Naive thymus-derived CD4-positive, alpha-beta T cell (primary cell): ENCODE data around the gene PRDM1. TPM values are rescaled to one million over a fixed set of nuclear protein-coding genes. Genes with fewer than 3 reads are reported as not detected.

ENCODE experiments used
- ATAC-seq: fragments of 150-1000 bp; cut with Tn5 transposase; 2 replicates; pipeline ENCODE4 v1.10.0; 2021; ENCODE audit warnings: mild to moderate bottlenecking, moderate library complexity
- CTCF ChIA-PET: fragments of 350-600 bp; sonication (Branson Sonifier 250); formaldehyde crosslinking; loops from one replicate; lab custom pipeline; 2021; ENCODE audit warnings: antibody characterized with exemption; lab: Charles Lee
- POLR2A ChIA-PET: fragments of 350-600 bp; sonication (Branson Sonifier 250); formaldehyde crosslinking; loops from one replicate; lab custom pipeline; 2021; ENCODE audit warnings: antibody characterized with exemption, inconsistent platforms; lab: Charles Lee
- DNase-seq, 9 donors: peaks; one replicate each; pipeline versions ENCODE4 v3.0.0 to v3.0.0-alpha.2; 2020 to 2022; ENCODE audit warnings: mixed read lengths in 1 of 9
- H3K27ac ChIP-seq: one replicate; pipeline ENCODE4 v1.7.0; 2013; ENCODE audit warnings: mild to moderate bottlenecking, low read depth, low read length, moderate library complexity
- H3K27me3 ChIP-seq, 2 donors: one replicate each; pipeline ENCODE4 v1.7.0; 2013; ENCODE audit warnings: low read length in 2 of 2, mild to moderate bottlenecking in 2 of 2, moderate library complexity in 2 of 2; ENCODE audit not compliant: control insufficient read depth in 2 of 2, insufficient read depth in 2 of 2
- H3K36me3 ChIP-seq, 3 experiments: 1 replicate in 2 of 3; 2 replicates in 1 of 3; pipeline ENCODE4 v1.7.0; 2013; ENCODE audit warnings: low read length in 3 of 3, mild to moderate bottlenecking in 3 of 3, moderate library complexity in 1 of 3; ENCODE audit not compliant: insufficient read depth in 3 of 3, control insufficient read depth in 2 of 3
- H3K4me1 ChIP-seq, 2 donors: one replicate each; pipeline ENCODE4 v1.7.0; 2013; ENCODE audit warnings: low read length in 2 of 2, mild to moderate bottlenecking in 2 of 2, moderate library complexity in 1 of 2; ENCODE audit not compliant: control insufficient read depth in 2 of 2, insufficient read depth in 2 of 2
- H3K4me3 ChIP-seq: 2 replicates; pipeline ENCODE4 v1.7.0; 2013; ENCODE audit warnings: mild to moderate bottlenecking, low read length
- H3K9me3 ChIP-seq, 3 experiments: 1 replicate in 2 of 3; 2 replicates in 1 of 3; pipeline ENCODE4 v1.7.0; 2013; ENCODE audit warnings: low read length in 3 of 3; ENCODE audit not compliant: control insufficient read depth in 2 of 3
- H3K27ac Mint-ChIP-seq, 9 donors: one replicate each; pipeline ENCODE4 v1.8.0; 2020 to 2022; ENCODE audit warnings: mixed read lengths in 9 of 9, mild to moderate bottlenecking in 8 of 9, moderate library complexity in 5 of 9, inconsistent platforms in 2 of 9
- H3K27me3 Mint-ChIP-seq, 5 donors: one replicate each; pipeline ENCODE4 v1.8.0; 2021 to 2022; ENCODE audit warnings: mixed read lengths in 5 of 5, mild to moderate bottlenecking in 1 of 5
- H3K36me3 Mint-ChIP-seq, 5 donors: one replicate each; pipeline ENCODE4 v1.8.0; 2020 to 2022; ENCODE audit warnings: mixed read lengths in 5 of 5, mild to moderate bottlenecking in 3 of 5, inconsistent platforms in 1 of 5
- H3K4me1 Mint-ChIP-seq, 7 donors: one replicate each; pipeline ENCODE4 v1.8.0; 2020 to 2022; ENCODE audit warnings: mixed read lengths in 7 of 7, mild to moderate bottlenecking in 3 of 7, inconsistent platforms in 1 of 7
- H3K4me3 Mint-ChIP-seq, 10 donors: one replicate each; pipeline ENCODE4 v1.8.0; 2020 to 2022; ENCODE audit warnings: mild to moderate bottlenecking in 10 of 10, mixed read lengths in 10 of 10, moderate library complexity in 6 of 10, inconsistent platforms in 2 of 10
- H3K9me3 Mint-ChIP-seq, 11 donors: one replicate each; pipeline ENCODE4 v1.8.0; 2020 to 2022; ENCODE audit warnings: mixed read lengths in 11 of 11, mild to moderate bottlenecking in 4 of 11, inconsistent platforms in 1 of 11, moderate library complexity in 1 of 11
- intact Hi-C, 2 donors: fragments of 100-400 bp; cut with micrococcal nuclease; formaldehyde crosslinking; loops; one replicate each; pipeline ENCODE4 v1.15.1; 2023
- polyA plus RNA-seq, 2 donors: library from polyadenylated mRNA; unstranded; fragments of 300-500 nt; fragmentation: Illumina TruSeq; gene quantifications; one replicate each; pipeline ENCODE4 v1.2.3, GENCODE V29; 2021
- total RNA-seq, 6 experiments: library from RNA in 5 of 6; stranded (reverse) in 5 of 6; gene quantifications; 1 replicate in 5 of 6; 2 replicates in 1 of 6; pipeline ENCODE4 v1.2.3 and lab custom pipeline; 2021 to 2026

PRDM1 gene
- total and polyA plus RNA-seq, 7 experiments from 2014 or later = 2.0 to 64.1 (median 5.6) TPM

GRCh38 chr6:106152952-106153351, 66.8 kb downstream of the PRDM1 start:
- DNase-seq (no peak), ATAC-seq (no peak)
- Histone ChIP-seq H3K4me3 (no peak overlapping the region), H3K4me1 (peaks cover 0 to 12% of the 10 kb centered on the region in 2 donors), H3K27ac (no peak overlapping the region), H3K9me3 (no peaks in the 10 kb centered on the region), H3K36me3 (no peaks in the 10 kb centered on the region), H3K27me3 (no peaks in the 10 kb centered on the region)
- peaks cover 0 to 35% (median 10%) of the 10 kb centered on the region in 7 donors for H3K4me1 Mint-ChIP-seq
- peaks cover 0 to 12% (median 0%) of the 10 kb centered on the region in 5 donors for H3K36me3 Mint-ChIP-seq
- no peak overlapping the region for H3K4me3 Mint-ChIP-seq
- H3K27me3 Mint-ChIP-seq = no peaks in the 10 kb centered on the region
- POLR2A ChIA-PET = no interaction called here
- no peak overlapping the region for H3K27ac Mint-ChIP-seq
- intact Hi-C loops = no loop called here
- peaks cover 0 to 11% (median 0%) of the 10 kb centered on the region in 11 donors for H3K9me3 Mint-ChIP-seq
- CTCF ChIA-PET = no interaction called here

- Histone ChIP-seq H3K4me1 (peaks cover 0 to 5% of the 10 kb centered on the region in 2 donors), H3K27ac (no peak overlapping the region), H3K36me3 (no peaks in the 10 kb centered on the region), H3K4me3 (no peak overlapping the region), H3K9me3 (no peaks in the 10 kb centered on the region), H3K27me3 (no peaks in the 10 kb centered on the region)
- H3K36me3 Mint-ChIP-seq = peaks cover 0 to 9% (median 0%) of the 10 kb centered on the region in 5 donors
- CTCF ChIA-PET = no interaction called here
- H3K27ac Mint-ChIP-seq = no peak overlapping the region
- DNase-seq (no peak), ATAC-seq (no peak)
- peaks cover 0 to 23% (median 5%) of the 10 kb centered on the region in 7 donors for H3K4me1 Mint-ChIP-seq
- peaks cover 0 to 3% (median 0%) of the 10 kb centered on the region in 5 donors for H3K27me3 Mint-ChIP-seq
- intact Hi-C loops = no loop called here
- H3K9me3 Mint-ChIP-seq = peaks cover 0 to 11% (median 0%) of the 10 kb centered on the region in 11 donors
- POLR2A ChIA-PET = interaction anchor here (0.7 kb wide), 1 partner anchor 799 kb away, joined by 6 read pairs; no protein-coding TSS in a partner anchor
- no peak overlapping the region for H3K4me3 Mint-ChIP-seq
Observed at GRCh38 chr6:106154326-106154725, 68.2 kb downstream of the PRDM1 start.

- no peaks in the 10 kb centered on the region for H3K9me3 ChIP-seq
- Mint-ChIP-seq H3K27me3 (peaks cover 0 to 3% (median 0%) of the 10 kb centered on the region in 5 donors), H3K36me3 (peaks cover 0 to 9% (median 3%) of the 10 kb centered on the region in 5 donors), H3K4me3 (no peak overlapping the region), H3K9me3 (peaks cover 0 to 11% (median 0%) of the 10 kb centered on the region in 11 donors), H3K4me1 (peaks cover 0 to 22% (median 0%) of the 10 kb centered on the region in 7 donors), H3K27ac (no peak overlapping the region)
- H3K36me3 ChIP-seq = no peaks in the 10 kb centered on the region
- H3K4me3 ChIP-seq = no peak overlapping the region
- no peak overlapping the region for H3K27ac ChIP-seq
- H3K27me3 ChIP-seq = no peaks in the 10 kb centered on the region
- POLR2A ChIA-PET = interaction anchor here (0.6 kb wide), 1 partner anchor 372 kb away, joined by 3 read pairs; no protein-coding TSS in a partner anchor
- CTCF ChIA-PET = no interaction called here
- H3K4me1 ChIP-seq = no peaks in the 10 kb centered on the region
- ATAC-seq = no peak
- intact Hi-C loops = no loop called here
- no peak for DNase-seq
Observed at GRCh38 chr6:106155219-106155830, 69.2 kb downstream of the PRDM1 start.

- peaks cover 0 to 3% (median 0%) of the 10 kb centered on the region in 5 donors for H3K27me3 Mint-ChIP-seq
- Histone ChIP-seq H3K36me3 (no peaks in the 10 kb centered on the region), H3K4me3 (no peak overlapping the region), H3K4me1 (no peaks in the 10 kb centered on the region), H3K27me3 (no peaks in the 10 kb centered on the region), H3K9me3 (no peaks in the 10 kb centered on the region), H3K27ac (no peak overlapping the region)
- no peak overlapping the region for H3K4me3 Mint-ChIP-seq
- peaks cover 0 to 22% (median 0%) of the 10 kb centered on the region in 7 donors for H3K4me1 Mint-ChIP-seq
- peaks cover 0 to 9% (median 0%) of the 10 kb centered on the region in 11 donors for H3K9me3 Mint-ChIP-seq
- DNase-seq (no peak), ATAC-seq (no peak)
- intact Hi-C loops = no loop called here
- H3K27ac Mint-ChIP-seq = peak overlapping the region in 1 of 9 donors; percentile 38
- POLR2A ChIA-PET = no interaction called here
- CTCF ChIA-PET = no interaction called here
- peaks cover 0 to 6% (median 3%) of the 10 kb centered on the region in 5 donors for H3K36me3 Mint-ChIP-seq
Observed at GRCh38 chr6:106156413-106156812, 70.3 kb downstream of the PRDM1 start.

GRCh38 chr6:106156863-106157262, 70.7 kb downstream of the PRDM1 start:
- Mint-ChIP-seq H3K27me3 (peaks cover 0 to 3% (median 0%) of the 10 kb centered on the region in 5 donors), H3K4me1 (peaks cover 0 to 26% (median 0%) of the 10 kb centered on the region in 7 donors), H3K4me3 (no peak overlapping the region), H3K36me3 (peaks cover 0 to 7% (median 3%) of the 10 kb centered on the region in 5 donors), H3K27ac (peak overlapping the region in 1 of 9 donors; percentile 38), H3K9me3 (peaks cover 0 to 7% (median 0%) of the 10 kb centered on the region in 11 donors)
- no peaks in the 10 kb centered on the region for H3K9me3 ChIP-seq
- no peaks in the 10 kb centered on the region for H3K27me3 ChIP-seq
- POLR2A ChIA-PET = no interaction called here
- CTCF ChIA-PET = no interaction called here
- no peak overlapping the region for H3K27ac ChIP-seq
- intact Hi-C loops = no loop called here
- DNase-seq (no peak), ATAC-seq (no peak)
- H3K4me1 ChIP-seq = no peaks in the 10 kb centered on the region
- no peaks in the 10 kb centered on the region for H3K36me3 ChIP-seq
- no peak overlapping the region for H3K4me3 ChIP-seq

- Histone ChIP-seq H3K4me3 (no peak overlapping the region), H3K27ac (no peak overlapping the region), H3K9me3 (no peaks in the 10 kb centered on the region), H3K36me3 (no peaks in the 10 kb centered on the region), H3K27me3 (no peaks in the 10 kb centered on the region), H3K4me1 (peaks cover 1 to 15% of the 10 kb centered on the region in 2 donors)
- Mint-ChIP-seq H3K9me3 (no peaks in the 10 kb centered on the region), H3K36me3 (peaks cover 0 to 4% (median 1%) of the 10 kb centered on the region in 5 donors), H3K27ac (peak overlapping the region in 1 of 9 donors; percentile 28), H3K4me1 (peaks cover 3 to 41% (median 12%) of the 10 kb centered on the region in 7 donors), H3K27me3 (peaks cover 0 to 3% (median 0%) of the 10 kb centered on the region in 5 donors), H3K4me3 (no peak overlapping the region)
- no peak for DNase-seq
- ATAC-seq = no peak
- intact Hi-C loops = no loop called here
- CTCF ChIA-PET = no interaction called here
- POLR2A ChIA-PET = interaction anchor here (0.6 kb wide), 1 partner anchor 55 kb away, joined by 4 read pairs; no protein-coding TSS in a partner anchor
Observed at GRCh38 chr6:106158816-106159215, 72.7 kb downstream of the PRDM1 start.
